HUES64 (cell line): ENCODE measurements around the gene HIBADH. TPM values are rescaled to one million over a fixed set of nuclear protein-coding genes. Genes with fewer than 3 reads are reported as not detected.
A peak's percentile ranks its signal among the peaks of the same experiment; 100 is the strongest.

Experiments
- H3K27ac ChIP-seq: 2 replicates; pipeline ENCODE4 v1.7.0; 2013; ENCODE audit warnings: low read depth, low read length, inconsistent platforms
- H3K27me3 ChIP-seq: 2 replicates; pipeline ENCODE4 v1.6.1; 2013; ENCODE audit warnings: mild to moderate bottlenecking, low read length; ENCODE audit not compliant: insufficient read depth
- H3K36me3 ChIP-seq: 2 replicates; pipeline ENCODE4 v1.6.1; 2013; ENCODE audit warnings: mild to moderate bottlenecking, low read length; ENCODE audit not compliant: insufficient read depth
- H3K4me1 ChIP-seq: 2 replicates; pipeline ENCODE4 v1.6.1; 2013; ENCODE audit warnings: mild to moderate bottlenecking, low read length, moderate library complexity; ENCODE audit not compliant: insufficient read depth
- H3K4me3 ChIP-seq: 2 replicates; pipeline ENCODE4 v1.5.1; 2013; ENCODE audit warnings: mild to moderate bottlenecking, low read length, moderate library complexity
- H3K9ac ChIP-seq: 2 replicates; pipeline ENCODE4 v1.6.1; 2013; ENCODE audit warnings: mild to moderate bottlenecking, low read depth, low read length
- H3K9me3 ChIP-seq: 2 replicates; pipeline ENCODE4 v1.6.1; 2013; ENCODE audit warnings: low read depth, low read length; ENCODE audit not compliant: insufficient read depth
- WGBS: fragments of 150-250, 120-280 bp; methylation state at CpG from one replicate; pipeline ENCODE4 v1.1.7; 2013; ENCODE audit warnings: missing lambda C conversion rate; 5-methylcytosine and 5-hydroxymethylcytosine counted together
- polyA plus RNA-seq, 2 experiments: library from polyadenylated mRNA; stranded (reverse); fragments of 50-300 nt; gene quantifications; one replicate each; pipeline ENCODE4 v1.2.3, GENCODE V29; 2013

HIBADH gene
- 17.3 TPM for polyA plus RNA-seq (2013, experiment 1 of 2)
- polyA plus RNA-seq (2013, experiment 2 of 2): 23.4 TPM

DNA sequence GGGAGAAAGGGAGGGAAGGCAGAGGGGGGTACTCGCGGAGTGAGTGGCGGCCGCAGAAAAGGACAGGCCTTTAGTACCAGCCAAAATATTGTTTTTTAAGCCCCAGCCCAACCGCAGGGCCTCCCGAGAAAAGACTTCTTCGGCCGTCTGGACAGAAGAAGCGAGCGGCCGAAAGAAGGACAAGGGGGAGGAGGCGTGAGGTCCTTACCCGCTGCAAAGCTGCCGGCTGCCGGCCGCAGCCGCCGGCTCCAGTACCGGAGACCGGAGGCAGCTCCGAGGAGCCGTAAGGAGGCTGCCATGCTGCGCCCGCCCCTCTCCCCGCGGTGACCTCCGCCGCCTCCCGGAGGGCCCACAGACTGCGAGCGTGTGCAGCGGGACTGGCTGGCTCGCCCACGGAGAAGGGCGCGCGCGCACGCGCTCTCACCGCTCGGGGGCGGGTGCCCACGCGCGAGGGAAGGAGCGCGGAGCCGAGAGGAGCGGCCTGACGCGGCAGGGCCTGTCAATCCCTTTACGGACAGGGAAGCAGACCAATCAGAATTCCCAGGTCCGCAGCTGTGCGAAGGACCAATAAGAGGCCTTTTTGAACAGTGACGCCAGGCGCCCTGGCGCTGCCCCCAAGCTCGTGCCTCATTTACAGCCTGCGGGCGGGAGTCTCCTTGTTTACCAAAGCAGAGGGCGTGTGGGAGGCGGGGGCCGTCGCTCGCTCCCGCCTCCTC lies at the start of gene HIBADH:
HIBADH (minus strand) TSS at position 394 of the 716 bp plus-strand sequence; CDS start at position 299, 95 bp downstream.
- H3K4me3 ChIP-seq: peak within 1 kb of the TSS; percentile 88
- no peaks in the 10 kb centered on the region for H3K9me3 ChIP-seq
- H3K9ac ChIP-seq: peak within 1 kb of the TSS; percentile 87
- H3K27me3 ChIP-seq: no peaks in the 10 kb centered on the region
- peak within 1 kb of the TSS; percentile 85 for H3K27ac ChIP-seq
- under 1% methylated on average over 67 of the region's 67 CpGs for WGBS
- no peaks in the 10 kb centered on the region for H3K36me3 ChIP-seq
- 0 out of 2 replicates have a peak, but pooled peaks cover 2% of the 10 kb centered on the region for H3K4me1 ChIP-seq

GRCh38 chr7:27712217-27712616 lies 49.5 kb upstream of the HIBADH start:
- no peaks in the 10 kb centered on the region for H3K27me3 ChIP-seq
- 100% methylated on average over 3 of the region's 3 CpGs for WGBS
- no peaks in the 10 kb centered on the region for H3K4me1 ChIP-seq
- no peaks in the 10 kb centered on the region for H3K9me3 ChIP-seq
- H3K9ac ChIP-seq: no peak overlapping the region
- H3K4me3 ChIP-seq: no peak overlapping the region
- H3K36me3 ChIP-seq: no peaks in the 10 kb centered on the region
- no peak overlapping the region for H3K27ac ChIP-seq

GRCh38 chr7:27709137-27710075 lies 46.7 kb upstream of the HIBADH start:
- no peaks in the 10 kb centered on the region for H3K4me1 ChIP-seq
- H3K4me3 ChIP-seq: no peak overlapping the region
- H3K27me3 ChIP-seq: no peaks in the 10 kb centered on the region
- no peaks in the 10 kb centered on the region for H3K9me3 ChIP-seq
- no peaks in the 10 kb centered on the region for H3K36me3 ChIP-seq
- WGBS: 90% methylated on average over 2 of the region's 2 CpGs
- H3K9ac ChIP-seq: no peak overlapping the region
- H3K27ac ChIP-seq: no peak overlapping the region

DNA sequence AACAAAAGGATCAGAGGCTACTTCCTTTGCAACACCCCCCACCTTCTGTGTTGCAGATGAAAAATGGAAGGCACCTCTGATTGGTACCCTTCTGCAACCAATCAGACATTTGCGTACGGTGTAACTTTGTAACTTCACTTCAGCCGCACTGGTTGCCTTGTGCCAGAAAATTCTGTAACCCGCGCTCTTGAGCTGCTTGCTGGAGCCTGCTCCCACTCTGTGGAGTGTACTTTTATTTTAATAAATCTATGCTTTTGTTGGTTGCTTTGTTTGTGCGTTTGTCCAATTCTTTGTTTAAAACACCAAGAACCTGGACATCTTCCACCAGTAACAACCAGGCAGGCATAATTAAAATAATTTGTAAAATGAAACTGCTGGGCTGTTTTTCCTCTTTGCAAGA lies 45.8 kb upstream of the HIBADH start:
- no peaks in the 10 kb centered on the region for H3K36me3 ChIP-seq
- H3K9me3 ChIP-seq: no peaks in the 10 kb centered on the region
- no peak overlapping the region for H3K4me3 ChIP-seq
- H3K27me3 ChIP-seq: no peaks in the 10 kb centered on the region
- 97% methylated on average over 5 of the region's 6 CpGs for WGBS
- H3K4me1 ChIP-seq: no peaks in the 10 kb centered on the region
- H3K27ac ChIP-seq: no peak overlapping the region
- H3K9ac ChIP-seq: no peak overlapping the region

GRCh38 chr7:27705200-27705594 lies 42.5 kb upstream of the HIBADH start:
- WGBS: 96% methylated on average over 2 of the region's 2 CpGs
- no peak overlapping the region for H3K9ac ChIP-seq

DNA sequence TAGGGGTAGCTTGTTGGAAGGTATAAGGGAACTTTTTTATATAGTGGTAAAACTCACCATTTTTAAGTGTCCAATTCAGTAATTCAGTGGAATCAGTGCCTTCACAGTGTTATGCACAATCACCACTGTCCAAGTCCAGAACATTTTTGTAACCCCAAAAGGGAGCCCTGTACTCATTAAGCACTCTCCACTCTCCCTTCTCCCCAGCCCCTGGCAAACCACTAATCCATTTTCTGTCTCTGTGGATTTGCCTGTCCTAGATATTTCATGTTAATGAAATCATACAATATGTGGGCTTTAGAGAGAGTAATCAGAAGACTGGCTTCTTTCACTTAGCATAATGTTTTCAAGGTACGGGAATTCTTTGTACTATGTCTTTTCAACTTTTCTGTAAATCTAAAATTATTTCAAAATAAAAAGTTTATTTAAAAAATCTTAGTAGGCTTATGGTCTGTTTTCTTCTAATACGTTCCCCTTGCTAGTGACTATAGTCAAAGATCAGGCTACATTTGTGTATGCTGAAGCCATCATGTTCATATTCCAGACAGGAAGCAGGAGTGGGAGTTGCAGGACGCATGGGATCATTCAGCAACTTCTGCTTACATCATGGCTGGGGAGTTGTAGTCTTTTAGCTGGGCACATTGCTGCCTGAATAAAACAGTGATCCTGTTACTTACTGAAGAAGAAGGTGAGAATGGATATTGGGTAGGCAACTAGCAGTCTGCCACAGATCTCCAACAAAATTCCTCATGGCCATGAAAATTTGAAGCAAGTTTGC lies 41.9 kb upstream of the HIBADH start:
- 87% methylated on average over 2 of the region's 3 CpGs for WGBS
- Histone ChIP-seq H3K27ac (no peak overlapping the region), H3K27me3 (no peaks in the 10 kb centered on the region)

More at GRCh38 chr7:27705200-27705594, 42.5 kb upstream of the HIBADH start:
- H3K27ac ChIP-seq: no peak overlapping the region
- no peak overlapping the region for H3K4me3 ChIP-seq
- H3K27me3 ChIP-seq: no peaks in the 10 kb centered on the region
- no peaks in the 10 kb centered on the region for H3K4me1 ChIP-seq
- H3K9me3 ChIP-seq: no peaks in the 10 kb centered on the region
- H3K36me3 ChIP-seq: no peaks in the 10 kb centered on the region

DNA sequence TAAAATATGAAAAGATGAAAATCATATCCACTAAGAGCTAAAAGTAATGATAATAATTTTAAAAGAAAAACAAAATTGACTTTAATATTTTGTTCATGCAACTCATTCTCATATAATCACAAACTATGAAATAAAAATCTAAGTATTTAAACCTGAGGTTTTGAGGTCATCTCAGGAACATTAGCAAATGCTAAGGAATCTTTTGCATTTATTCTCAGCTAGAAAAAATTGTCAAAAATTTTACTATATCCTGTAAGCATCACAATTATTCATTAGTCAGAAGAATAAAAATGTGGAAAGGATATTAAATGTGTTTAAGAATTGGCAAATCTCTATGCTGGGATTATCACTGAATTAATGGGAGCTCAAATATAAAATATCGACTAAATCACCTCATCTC lies 40.5 kb upstream of the HIBADH start:
- Histone ChIP-seq H3K9ac (no peak overlapping the region), H3K27me3 (no peaks in the 10 kb centered on the region), H3K27ac (no peak overlapping the region), H3K36me3 (no peaks in the 10 kb centered on the region), H3K4me3 (no peak overlapping the region), H3K9me3 (no peaks in the 10 kb centered on the region), H3K4me1 (no peaks in the 10 kb centered on the region)
- no CpG with 5 or more reads among the region's 1 CpG for WGBS

More for the DNA sequence above, 41.9 kb upstream of the HIBADH start:
- H3K9me3 ChIP-seq: no peaks in the 10 kb centered on the region
- no peak overlapping the region for H3K4me3 ChIP-seq
- H3K4me1 ChIP-seq: no peaks in the 10 kb centered on the region
- H3K36me3 ChIP-seq: no peaks in the 10 kb centered on the region
- H3K9ac ChIP-seq: no peak overlapping the region

GRCh38 chr7:27700501-27700900 lies 37.8 kb upstream of the HIBADH start:
- H3K27ac ChIP-seq: no peak overlapping the region
- no peaks in the 10 kb centered on the region for H3K27me3 ChIP-seq
- H3K4me3 ChIP-seq: no peak overlapping the region
- no peaks in the 10 kb centered on the region for H3K9me3 ChIP-seq
- H3K36me3 ChIP-seq: no peaks in the 10 kb centered on the region
- WGBS: 93% methylated on average over 6 of the region's 6 CpGs
- no peak overlapping the region for H3K9ac ChIP-seq
- H3K4me1 ChIP-seq: no peaks in the 10 kb centered on the region

DNA sequence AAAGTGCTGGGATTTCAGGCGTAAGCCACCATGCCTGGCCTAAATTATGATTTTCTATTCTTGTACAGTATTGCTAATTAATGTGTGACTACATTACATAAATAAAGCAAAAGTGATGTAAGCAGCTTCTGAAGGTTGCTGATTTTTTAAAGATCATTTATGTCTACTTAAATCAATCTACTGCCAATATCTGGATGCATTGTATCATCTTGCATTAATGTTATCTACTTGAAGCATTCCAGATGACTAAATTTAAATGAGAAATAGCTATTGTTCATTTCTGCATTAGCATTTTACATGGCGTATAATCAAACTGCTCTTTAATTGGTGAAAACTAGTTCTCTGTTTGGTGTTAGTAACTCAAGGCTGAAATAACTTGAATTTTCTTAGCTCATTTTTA lies 37.1 kb upstream of the HIBADH start:
- Histone ChIP-seq H3K36me3 (no peaks in the 10 kb centered on the region), H3K27me3 (no peaks in the 10 kb centered on the region), H3K4me1 (no peaks in the 10 kb centered on the region), H3K27ac (no peak overlapping the region), H3K4me3 (no peak overlapping the region), H3K9ac (no peak overlapping the region), H3K9me3 (no peaks in the 10 kb centered on the region)
- 100% methylated on average over 2 of the region's 2 CpGs for WGBS

DNA sequence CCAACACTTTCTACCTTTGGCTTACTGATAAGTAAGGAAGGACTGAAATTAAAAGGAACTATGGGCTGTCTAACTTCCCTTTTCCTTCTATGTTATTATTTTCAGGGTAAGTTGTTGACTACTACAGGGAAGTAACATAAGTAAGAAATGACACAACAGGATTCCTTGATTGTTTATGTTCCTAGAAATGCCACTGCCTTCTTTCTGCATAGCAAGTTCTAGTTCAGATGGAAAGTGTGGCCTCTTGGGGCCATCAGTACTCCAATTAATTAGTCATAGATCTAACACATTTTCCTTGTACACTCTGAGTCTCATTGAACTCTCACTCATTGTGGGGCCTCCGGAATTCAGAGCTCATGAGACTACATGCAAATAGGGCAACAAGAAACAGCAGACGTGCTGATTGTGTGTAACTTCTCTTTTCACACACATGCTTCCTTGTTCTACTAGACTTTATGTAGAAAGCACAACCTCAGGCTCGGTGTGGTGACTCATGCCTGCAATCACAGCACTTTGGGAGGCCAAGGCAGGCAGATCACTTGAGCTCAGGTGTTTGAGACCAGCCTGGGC lies 35.3 kb upstream of the HIBADH start:
- Histone ChIP-seq H3K4me3 (no peak overlapping the region), H3K27ac (no peak overlapping the region), H3K36me3 (no peaks in the 10 kb centered on the region), H3K4me1 (no peaks in the 10 kb centered on the region), H3K9me3 (no peaks in the 10 kb centered on the region), H3K9ac (no peak overlapping the region), H3K27me3 (no peaks in the 10 kb centered on the region)
- WGBS: 86% methylated on average over 3 of the region's 3 CpGs
